OCI-LY3 (cell line): ENCODE data around the gene GNAQ.
"Not testable (repeated sequence)": the region's sequence is repeated elsewhere in the genome, so short reads cannot be mapped to it uniquely, and the experiment has no call there.

Experiments
- H2AFZ ChIP-seq: fragments of 200-600, 300-600 bp; shearing (Covaris generic); 2 replicates; pipeline ENCODE4 v1.6.0; 2014; ENCODE audit warnings: antibody characterized with exemption, low read depth, low read length
- H3K27ac ChIP-seq: fragments of 200-600, 300-600 bp; sonication (generic); 2 replicates; pipeline ENCODE4 v1.5.1; 2014; ENCODE audit warnings: mild to moderate bottlenecking, low read length, moderate library complexity, mixed read lengths
- H3K27me3 ChIP-seq: fragments of 200-600, 300-600 bp; sonication (generic); 2 replicates; pipeline ENCODE4 v1.6.1; 2014; ENCODE audit warnings: low read depth, low read length, mixed read lengths
- H3K36me3 ChIP-seq: fragments of 200-600, 300-600 bp; sonication (generic); replicated peaks from 2 replicates; pipeline ENCODE3; 2014; ENCODE audit warnings: low read depth, low read length, mixed read lengths
- H3K4me1 ChIP-seq: fragments of 300-600, 200-600 bp; sonication (generic); 2 replicates; pipeline ENCODE4 v1.6.1; 2014; ENCODE audit warnings: low read length, mixed read lengths
- H3K4me2 ChIP-seq: fragments of 200-600, 300-600 bp; sonication (generic); 2 replicates; pipeline ENCODE4 v1.6.1; 2014; ENCODE audit warnings: low read length, mixed read lengths
- H3K4me3 ChIP-seq: fragments of 300-600, 200-600 bp; sonication (generic); 2 replicates; pipeline ENCODE4 v1.5.1; 2014; ENCODE audit warnings: antibody characterized with exemption, mild to moderate bottlenecking, low read length, moderate library complexity
- H3K79me2 ChIP-seq: fragments of 300-600, 200-600 bp; shearing (Covaris generic); 2 replicates; pipeline ENCODE4 v1.6.1; 2014; ENCODE audit warnings: mild to moderate bottlenecking, low read length, mixed read lengths
- H3K9ac ChIP-seq: fragments of 300-600, 200-600 bp; shearing (Covaris generic); 2 replicates; pipeline ENCODE4 v1.6.0; 2014; ENCODE audit warnings: mild to moderate bottlenecking, low read length, moderate library complexity
- H3K9me3 ChIP-seq: fragments of 200-600, 300-600 bp; shearing (Covaris generic); 2 replicates; pipeline ENCODE4 v1.6.1; 2014; ENCODE audit warnings: low read length, mixed read lengths; ENCODE audit not compliant: insufficient read depth
- H4K20me1 ChIP-seq: fragments of 200-600, 300-600 bp; sonication (generic); 2 replicates; pipeline ENCODE4 v1.6.1; 2016; ENCODE audit warnings: low read length, mixed read lengths; ENCODE audit not compliant: insufficient read depth
- CTCF ChIP-seq: fragments of 200-600, 300-600 bp; sonication (generic); IDR thresholded peaks from 2 replicates; pipeline ENCODE4 v1.5.1; 2014; ENCODE audit warnings: antibody characterized with exemption, low read length, low read depth
- EZH2phosphoT487 ChIP-seq: fragments of 200-600 bp; shearing (Covaris generic); IDR thresholded peaks from 2 replicates; pipeline ENCODE4 v1.6.1; 2018; ENCODE audit warnings: antibody characterized with exemption, mixed run types, low read depth

GNAQ gene

GRCh38 chr9:78070521-78070920 is 38.9 kb upstream of the GNAQ start:
- no peak overlapping the region for H3K4me3 ChIP-seq
- no peak overlapping the region for H2AFZ ChIP-seq
- H3K79me2 ChIP-seq, result no peaks in the 10 kb centered on the region
- TF ChIP-seq EZH2phosphoT487, result no peak
- TF ChIP-seq CTCF, result no peak
- H3K27ac ChIP-seq, result no peak overlapping the region
- no peaks in the 10 kb centered on the region for H4K20me1 ChIP-seq
- no peaks in the 10 kb centered on the region for H3K4me1 ChIP-seq
- no peak overlapping the region for H3K9ac ChIP-seq
- H3K36me3 ChIP-seq, result no peaks in the 10 kb centered on the region
- H3K9me3 ChIP-seq, result no peaks in the 10 kb centered on the region
- no peaks in the 10 kb centered on the region for H3K27me3 ChIP-seq
- no peak overlapping the region for H3K4me2 ChIP-seq

- Histone ChIP-seq H3K4me3 (no peak overlapping the region), H3K4me2 (no peak overlapping the region), H3K27ac (no peak overlapping the region), H3K9me3 (no peaks in the 10 kb centered on the region), H3K36me3 (no peaks in the 10 kb centered on the region), H3K9ac (no peak overlapping the region), H3K79me2 (no peaks in the 10 kb centered on the region), H2AFZ (no peak overlapping the region), H4K20me1 (no peaks in the 10 kb centered on the region), H3K27me3 (no peaks in the 10 kb centered on the region), H3K4me1 (no peaks in the 10 kb centered on the region)
- TF ChIP-seq CTCF (no peak), EZH2phosphoT487 (no peak)
Measured at GRCh38 chr9:78064075-78064474, 32.5 kb upstream of the GNAQ start.

GRCh38 chr9:78062710-78063109 is 31.1 kb upstream of the GNAQ start:
- H3K9me3 ChIP-seq, result no peaks in the 10 kb centered on the region
- no peak overlapping the region for H3K9ac ChIP-seq
- no peaks in the 10 kb centered on the region for H3K4me1 ChIP-seq
- no peaks in the 10 kb centered on the region for H3K27me3 ChIP-seq
- no peaks in the 10 kb centered on the region for H3K36me3 ChIP-seq
- TF ChIP-seq EZH2phosphoT487 (no peak), CTCF (no peak)
- H2AFZ ChIP-seq, result no peak overlapping the region
- no peak overlapping the region for H3K4me3 ChIP-seq
- H4K20me1 ChIP-seq, result no peaks in the 10 kb centered on the region
- H3K4me2 ChIP-seq, result no peak overlapping the region
- no peak overlapping the region for H3K27ac ChIP-seq
- H3K79me2 ChIP-seq, result no peaks in the 10 kb centered on the region

- not testable (repeated sequence) for H2AFZ ChIP-seq, H3K36me3 ChIP-seq, H3K4me1 ChIP-seq, H3K27ac ChIP-seq, H3K9me3 ChIP-seq, H4K20me1 ChIP-seq, H3K9ac ChIP-seq, H3K4me3 ChIP-seq, H3K27me3 ChIP-seq, H3K79me2 ChIP-seq
- peak overlapping the region; percentile 30; the same call in 1 of the 2 replicates for H3K4me2 ChIP-seq
Measured at GRCh38 chr9:78054218-78054617, 22.6 kb upstream of the GNAQ start.

GRCh38 chr9:78053627-78054026 is 22.0 kb upstream of the GNAQ start:
- Histone ChIP-seq H3K9ac (no peak overlapping the region), H3K79me2 (no peaks in the 10 kb centered on the region), H3K4me2 (no peak overlapping the region), H3K9me3 (no peaks in the 10 kb centered on the region), H3K4me3 (no peak overlapping the region), H3K36me3 (no peaks in the 10 kb centered on the region), H3K27me3 (peaks cover 5% of the 10 kb centered on the region; the same call in 1 of the 2 replicates), H4K20me1 (no peaks in the 10 kb centered on the region), H3K4me1 (peaks cover 7% of the 10 kb centered on the region), H2AFZ (no peak overlapping the region), H3K27ac (no peak overlapping the region)
- TF ChIP-seq EZH2phosphoT487 (no peak), CTCF (no peak)
